K562 (cell line): ENCODE results near the gene PLCL1. TPM values are rescaled to one million over a fixed set of nuclear protein-coding genes. Genes with fewer than 3 reads are reported as not detected.

Experiments used
- ATAC-seq: fragments of 200-7000 bp; cut with Tn5 transposase; 3 replicates; pipeline ENCODE4 v1.9.1; 2020; ENCODE audit warnings: moderate library complexity
- BruUV-seq: library from RNA; stranded (reverse); fragments of 400-500 nt; replicated peaks from 2 replicates; lab custom pipeline; 2021; lab: Mats Ljungman, UMichigan
- CTCF ChIA-PET: fragments of 300-600 bp; formaldehyde crosslinking; extraction: SDS; loops from one replicate; lab custom pipeline; 2021; ENCODE audit warnings: low intra/inter-chr PET ratio; lab: Yijun Ruan, JAX
- POLR2A ChIA-PET: fragments of 300-600, 350-650 bp; sonication (Branson Sonifier 250); formaldehyde crosslinking; extraction: SDS; loops from one replicate; lab custom pipeline; 2021; ENCODE audit warnings: antibody characterized with exemption, inconsistent platforms; lab: Yijun Ruan, JAX
- DNase-seq, 4 experiments: peaks; one replicate each; pipeline versions ENCODE4 v3.0.0 to v3.0.0-alpha.2; 2011 to 2018; ENCODE audit warnings: low spot score in 3 of 4, mixed read lengths in 3 of 4; ENCODE audit errors: extremely low read depth in 1 of 4
- FAIRE-seq: peaks from 2 replicates; lab custom pipeline; 2011; peaks lifted over from hg19 to GRCh38; lab: Jason Lieb, UNC
- H2AFZ ChIP-seq: 2 replicates; pipeline ENCODE4 v1.6.0; 2011; ENCODE audit warnings: low read depth, low read length, control low read depth, inconsistent platforms
- H3K27ac ChIP-seq: fragments of 200-600 bp; 3 replicates; pipeline ENCODE4 v1.8.0; 2011; ENCODE audit warnings: low read depth, mild to moderate bottlenecking, control low read depth, inconsistent platforms, low read length, moderate library complexity, mixed read lengths; ENCODE audit errors: extremely low read depth
- H3K27me3 ChIP-seq, 2 experiments: fragments of 300-600 bp in 1 of 2; 2 replicates in 1 of 2; 3 replicates in 1 of 2; pipeline versions ENCODE4 v1.6.0 to v1.8.0; 2011; ENCODE audit warnings: inconsistent platforms in 2 of 2, low read length in 2 of 2, mild to moderate bottlenecking in 1 of 2, mixed read lengths in 1 of 2, moderate library complexity in 1 of 2; ENCODE audit not compliant: control insufficient read depth in 2 of 2, insufficient read depth in 2 of 2
- H3K36me3 ChIP-seq: fragments of 300-600 bp; 3 replicates; pipeline ENCODE4 v1.8.0; 2011; ENCODE audit warnings: mild to moderate bottlenecking, low read length, inconsistent platforms; ENCODE audit not compliant: control insufficient read depth, insufficient read depth
- H3K4me1 ChIP-seq, 2 experiments: fragments of 200-600 bp in 1 of 2; replicated peaks in 1 of 2; 2 replicates in 1 of 2; 3 replicates in 1 of 2; pipeline versions ENCODE4 v1.5.1 to v1.8.0; 2011; ENCODE audit warnings: inconsistent platforms in 2 of 2, low read length in 2 of 2, mild to moderate bottlenecking in 1 of 2, mixed read lengths in 1 of 2, moderate library complexity in 1 of 2; ENCODE audit not compliant: control insufficient read depth in 2 of 2, insufficient read depth in 2 of 2
- H3K4me2 ChIP-seq: 2 replicates; pipeline ENCODE4 v1.6.1; 2011; ENCODE audit warnings: low read length, control low read depth, inconsistent platforms, mixed read lengths; ENCODE audit not compliant: insufficient read depth
- H3K4me3 ChIP-seq: fragments of 200-600 bp; sonication (generic), shearing (Covaris generic); 2 replicates; pipeline ENCODE4 v1.5.1; 2016; ENCODE audit warnings: control low read depth, inconsistent platforms
- H3K79me2 ChIP-seq: fragments of 200-600 bp; 3 replicates; pipeline ENCODE4 v1.8.0; 2011; ENCODE audit warnings: low read length, inconsistent platforms; ENCODE audit not compliant: control insufficient read depth, insufficient read depth
- H3K9ac ChIP-seq, 2 experiments: 2 replicates each; pipeline versions ENCODE4 v1.6.0 to v1.6.1; 2011; ENCODE audit warnings: low read depth in 2 of 2, low read length in 2 of 2, control low read depth in 1 of 2, inconsistent platforms in 1 of 2, mild to moderate bottlenecking in 1 of 2, mixed read lengths in 1 of 2; ENCODE audit not compliant: insufficient read depth in 1 of 2
- H3K9me1 ChIP-seq: one replicate; pipeline ENCODE4 v1.6.0; 2011; ENCODE audit warnings: inconsistent platforms, mild to moderate bottlenecking, low read length, moderate library complexity; ENCODE audit not compliant: control insufficient read depth, insufficient read depth
- H3K9me3 ChIP-seq: replicated peaks from 2 replicates; pipeline ENCODE4 v1.5.1; 2011; ENCODE audit warnings: low read depth, low read length, inconsistent platforms; ENCODE audit not compliant: control insufficient read depth, insufficient read depth
- H4K20me1 ChIP-seq: replicated peaks from 2 replicates; pipeline ENCODE4 v1.6.1; 2011; ENCODE audit warnings: low read length, inconsistent platforms, mixed read lengths; ENCODE audit not compliant: control insufficient read depth, insufficient read depth
- BACH1 ChIP-seq: fragments of 200-800 bp; sonication (Bioruptor generic); IDR thresholded peaks from 2 replicates; pipeline ENCODE4 v1.6.1; 2016; ENCODE audit warnings: missing genetic modification characterization, missing compliant biosample characterization
- C11orf30 ChIP-seq: fragments of 450-650 bp; IDR thresholded peaks from 2 replicates; pipeline ENCODE4 v1.6.1; 2016; ENCODE audit warnings: low read depth, mild to moderate bottlenecking
- ELF1 ChIP-seq: fragments of 200-800 bp; sonication (Bioruptor generic); IDR thresholded peaks from 2 replicates; pipeline ENCODE4 v1.6.1; 2016; ENCODE audit warnings: missing genetic modification characterization, missing compliant biosample characterization
- HMBOX1 ChIP-seq: sonication (generic); IDR thresholded peaks from 2 replicates; pipeline ENCODE4 v1.6.1; 2016
- HMGN3 ChIP-seq: IDR thresholded peaks from 2 replicates; pipeline ENCODE4 v1.6.1; 2011; ENCODE audit warnings: borderline replicate concordance, low read depth, mild to moderate bottlenecking, mixed read lengths, low read length; ENCODE audit not compliant: insufficient read length; ENCODE audit errors: extremely low read depth
- JUN ChIP-seq, 2 experiments: sonication (generic) in 1 of 2; formaldehyde crosslinking in 1 of 2; IDR thresholded peaks; 2 replicates each; pipeline versions ENCODE4 v1.6.1 to v1.8.0; 2012 to 2022; ENCODE audit warnings: borderline replicate concordance in 2 of 2, mild to moderate bottlenecking in 2 of 2, improper control_type of control experiment in 1 of 2, low read depth in 1 of 2, low read length in 1 of 2, missing genetic modification reagents in 1 of 2
- KDM5B ChIP-seq: fragments of 200-600 bp; sonication (generic); IDR thresholded peaks from 2 replicates; pipeline ENCODE4 v1.6.1; 2012; ENCODE audit warnings: low read depth, mild to moderate bottlenecking, moderate library complexity, low read length, control low read depth, inconsistent platforms; ENCODE audit not compliant: insufficient replicate concordance
- SMARCE1 ChIP-seq: fragments of 450-650 bp; IDR thresholded peaks from 2 replicates; pipeline ENCODE4 v1.7.1; 2016; ENCODE audit warnings: mild to moderate bottlenecking
- SOX6 ChIP-seq: fragments of 450-650 bp; IDR thresholded peaks from 2 replicates; pipeline ENCODE4 v1.6.1; 2014; ENCODE audit warnings: mild to moderate bottlenecking
- SRSF3 ChIP-seq: fragments of 200-400 bp; formaldehyde crosslinking; IDR thresholded peaks from 2 replicates; pipeline ENCODE4 v1.6.1; 2016; ENCODE audit warnings: mild to moderate bottlenecking, low read length, moderate library complexity; ENCODE audit not compliant: insufficient read depth
- TEAD4 ChIP-seq, 2 experiments: sonication (generic) in 1 of 2; formaldehyde crosslinking in 1 of 2; IDR thresholded peaks; 2 replicates each; pipeline versions ENCODE4 v1.6.1 to v1.8.0; 2012 to 2022; ENCODE audit warnings: borderline replicate concordance in 1 of 2, inconsistent platforms in 1 of 2, low read length in 1 of 2, mild to moderate bottlenecking in 1 of 2, missing genetic modification reagents in 1 of 2
- ZNF75A ChIP-seq: fragments of 450-650 bp; formaldehyde crosslinking; IDR thresholded peaks from 2 replicates; pipeline ENCODE4 v1.4.0; 2020; ENCODE audit warnings: mild to moderate bottlenecking
- WGBS: fragments of 100-300 bp; shearing (Covaris generic); methylation state at CpG from one replicate; pipeline ENCODE4 v1.1.6; 2016; ENCODE audit warnings: low coverage, mixed read lengths; ENCODE audit not compliant: insufficient coverage; ENCODE audit errors: missing lambda C conversion rate; 5-methylcytosine and 5-hydroxymethylcytosine counted together
- in situ Hi-C: fragments of 300-500 bp; cut with MboI; formaldehyde crosslinking; loops from 4 replicates; pipeline ENCODE4 v1.15.0; 2018; ENCODE audit warnings: inconsistent platforms, mixed read lengths
- intact Hi-C: fragments of 100-400 bp; cut with micrococcal nuclease; formaldehyde crosslinking; loops from 2 replicates; pipeline ENCODE4 v1.14.2; 2022
- polyA plus RNA-seq, 8 experiments: library from polyadenylated mRNA; depleted of rRNA in 4 of 8; stranded (reverse) in 5 of 8; unstranded in 3 of 8; fragments of >200 nt; fragmentation: Nextera tagmentation in 2 of 8; fragmentation: Illumina TruSeq in 1 of 8; extraction: Ambion mirVana in 2 of 8; extraction: Trizol in 1 of 8; gene quantifications; 2 replicates each; pipeline versions ENCODE4 v1.2.1 to v1.2.3, GENCODE V29; 2011 to 2014; ENCODE audit warnings: inconsistent platforms in 1 of 8, missing spikeins in 1 of 8
- total RNA-seq, 7 experiments: library from RNA; depleted of rRNA in 6 of 7; stranded (reverse); fragments of >200 nt in 6 of 7; fragmentation: Illumina TruSeq in 2 of 7; extraction: Trizol in 2 of 7; gene quantifications; 2 replicates each; pipeline versions ENCODE4 v1.2.1 to v1.2.3, GENCODE V29; 2011 to 2021; ENCODE audit warnings: low replicate concordance in 1 of 7
- TF ChIP-seq, protein P1 (sequence below), 2 experiments: fragments of 450-650 bp; formaldehyde crosslinking in 1 of 2; IDR thresholded peaks; 2 replicates each; pipeline versions ENCODE4 v1.4.0 to v1.6.1; 2014 to 2020; ENCODE audit warnings: mild to moderate bottlenecking in 2 of 2, borderline replicate concordance in 1 of 2, low read depth in 1 of 2

Gene PLCL1
- total and polyA plus RNA-seq, 9 of the 15 experiments (the other 6 are each of a cell fraction or from before 2014, with no cell fraction given), result 2.0 to 17.7 (median 8.6) TPM

DNA sequence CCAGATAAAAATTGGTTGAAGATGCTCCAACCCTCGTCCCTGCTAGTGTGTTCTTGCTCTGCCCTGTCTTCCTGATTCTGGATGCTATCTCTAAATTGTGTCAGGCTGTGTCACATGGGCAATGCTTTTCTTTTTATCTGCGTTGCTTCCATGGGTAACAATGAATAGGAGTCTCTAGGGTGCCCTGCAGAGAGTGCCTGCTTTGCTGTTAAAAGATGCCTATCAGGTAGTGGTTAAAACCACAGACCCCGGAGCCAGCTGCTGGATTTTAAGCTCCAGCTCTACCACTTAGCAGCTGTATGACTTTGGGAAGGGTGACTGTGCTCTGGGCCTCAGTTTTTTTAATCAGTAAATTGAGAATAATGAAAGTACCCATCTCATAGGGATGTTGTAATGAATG, 340.3 kb downstream of the PLCL1 start:
- no TSS peak for BruUV-seq
- no peak for DNase-seq
- 6% methylated on average over 3 of the region's 3 CpGs for WGBS
- no peak overlapping the region for H3K27ac ChIP-seq
- intact Hi-C loops (no loop called here), in situ Hi-C loops (no loop called here)
- ATAC-seq, result no peak
- no peak overlapping the region for H3K4me2 ChIP-seq
- FAIRE-seq, result no peak
- H3K4me1 ChIP-seq, result no peaks in the 10 kb centered on the region; a peak in 1 of 5 replicates
- no peaks in the 10 kb centered on the region for H3K79me2 ChIP-seq
- H2AFZ ChIP-seq, result no peak overlapping the region
- no peaks in the 10 kb centered on the region for H3K27me3 ChIP-seq
- H3K9me3 ChIP-seq, result no peaks in the 10 kb centered on the region
- H3K9me1 ChIP-seq, result no peaks in the 10 kb centered on the region
- ChIA-PET POLR2A (no interaction called here), CTCF (interaction anchor here (0.6 kb wide), 1 partner anchor 33 kb away, joined by 3 read pairs; no protein-coding TSS in a partner anchor)
- H3K9ac ChIP-seq, result no peak overlapping the region
- H4K20me1 ChIP-seq, result no peaks in the 10 kb centered on the region
- H3K36me3 ChIP-seq, result peaks cover 3% of the 10 kb centered on the region; the same call in 2 of the 3 replicates
- H3K4me3 ChIP-seq, result no peak overlapping the region
- TF ChIP-seq BACH1, result no peak
- TF ChIP-seq SRSF3, result no peak
- TF ChIP-seq HMGN3, result no peak
- TF ChIP-seq HMBOX1, result 0 out of 2 replicates have a peak, but pooled peaks have one; percentile 33
- TF ChIP-seq ELF1, result no peak
- no peak for TF ChIP-seq JUN (IDR thresholded peaks at IDR 0.05; ENCODE audit: borderline replicate concordance, low read depth, low read length)
- TF ChIP-seq JUN (CRISPR knock-in tag; IDR thresholded peaks at IDR 0.05; ENCODE audit: borderline replicate concordance), result no peak
- no peak for TF ChIP-seq C11orf30
- 0 out of 2 replicates have a peak, but pooled peaks have one; percentile 14 for TF ChIP-seq SOX6
- TF ChIP-seq SMARCE1, result no peak
- TF ChIP-seq TEAD4 (IDR thresholded peaks at IDR 0.05; ENCODE audit: low read length), result no peak
- no peak for TF ChIP-seq TEAD4 (CRISPR knock-in tag; IDR thresholded peaks at IDR 0.05; ENCODE audit: borderline replicate concordance)
- no peak for TF ChIP-seq ZNF75A (CRISPR knock-in tag)
- no peak for TF ChIP-seq KDM5B
- TF ChIP-seq, protein P1, sequence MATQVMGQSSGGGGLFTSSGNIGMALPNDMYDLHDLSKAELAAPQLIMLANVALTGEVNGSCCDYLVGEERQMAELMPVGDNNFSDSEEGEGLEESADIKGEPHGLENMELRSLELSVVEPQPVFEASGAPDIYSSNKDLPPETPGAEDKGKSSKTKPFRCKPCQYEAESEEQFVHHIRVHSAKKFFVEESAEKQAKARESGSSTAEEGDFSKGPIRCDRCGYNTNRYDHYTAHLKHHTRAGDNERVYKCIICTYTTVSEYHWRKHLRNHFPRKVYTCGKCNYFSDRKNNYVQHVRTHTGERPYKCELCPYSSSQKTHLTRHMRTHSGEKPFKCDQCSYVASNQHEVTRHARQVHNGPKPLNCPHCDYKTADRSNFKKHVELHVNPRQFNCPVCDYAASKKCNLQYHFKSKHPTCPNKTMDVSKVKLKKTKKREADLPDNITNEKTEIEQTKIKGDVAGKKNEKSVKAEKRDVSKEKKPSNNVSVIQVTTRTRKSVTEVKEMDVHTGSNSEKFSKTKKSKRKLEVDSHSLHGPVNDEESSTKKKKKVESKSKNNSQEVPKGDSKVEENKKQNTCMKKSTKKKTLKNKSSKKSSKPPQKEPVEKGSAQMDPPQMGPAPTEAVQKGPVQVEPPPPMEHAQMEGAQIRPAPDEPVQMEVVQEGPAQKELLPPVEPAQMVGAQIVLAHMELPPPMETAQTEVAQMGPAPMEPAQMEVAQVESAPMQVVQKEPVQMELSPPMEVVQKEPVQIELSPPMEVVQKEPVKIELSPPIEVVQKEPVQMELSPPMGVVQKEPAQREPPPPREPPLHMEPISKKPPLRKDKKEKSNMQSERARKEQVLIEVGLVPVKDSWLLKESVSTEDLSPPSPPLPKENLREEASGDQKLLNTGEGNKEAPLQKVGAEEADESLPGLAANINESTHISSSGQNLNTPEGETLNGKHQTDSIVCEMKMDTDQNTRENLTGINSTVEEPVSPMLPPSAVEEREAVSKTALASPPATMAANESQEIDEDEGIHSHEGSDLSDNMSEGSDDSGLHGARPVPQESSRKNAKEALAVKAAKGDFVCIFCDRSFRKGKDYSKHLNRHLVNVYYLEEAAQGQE (IDR thresholded peaks at IDR 0.05; ENCODE audit: borderline replicate concordance), result no peak
- TF ChIP-seq, protein P1 (CRISPR knock-in tag; IDR thresholded peaks at IDR 0.05; ENCODE audit: low read depth), result no peak
